ENCODE results near the gene TCEA3.

TCEA3 gene

GRCh38 chr1:23421343-23421742, 3.2 kb downstream of the TCEA3 start:
- no peak for DNase-seq

- DNase-seq = no peak
Observed at GRCh38 chr1:23420778-23421177, 3.8 kb downstream of the TCEA3 start.

DNA sequence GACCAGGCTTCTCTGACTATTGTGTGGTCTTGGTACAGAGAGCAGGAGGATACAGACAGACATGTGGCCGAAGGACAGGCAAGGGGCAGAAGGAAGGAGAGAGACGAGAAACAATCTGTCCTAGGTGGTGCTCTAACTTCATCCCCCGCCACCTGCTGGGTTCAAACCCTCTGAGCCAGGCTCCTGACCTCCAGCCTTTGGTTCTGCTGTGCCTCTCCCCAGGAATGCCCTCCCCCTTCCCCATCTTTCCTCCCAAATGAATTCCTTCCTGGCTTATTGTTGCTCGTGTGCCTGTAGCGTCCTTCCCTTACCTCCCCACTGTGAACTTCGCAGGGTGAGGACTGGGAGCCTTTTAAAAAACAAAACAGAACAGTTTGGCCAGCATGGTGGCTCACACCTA, 5.4 kb downstream of the TCEA3 start:
- no peak for DNase-seq

DNA sequence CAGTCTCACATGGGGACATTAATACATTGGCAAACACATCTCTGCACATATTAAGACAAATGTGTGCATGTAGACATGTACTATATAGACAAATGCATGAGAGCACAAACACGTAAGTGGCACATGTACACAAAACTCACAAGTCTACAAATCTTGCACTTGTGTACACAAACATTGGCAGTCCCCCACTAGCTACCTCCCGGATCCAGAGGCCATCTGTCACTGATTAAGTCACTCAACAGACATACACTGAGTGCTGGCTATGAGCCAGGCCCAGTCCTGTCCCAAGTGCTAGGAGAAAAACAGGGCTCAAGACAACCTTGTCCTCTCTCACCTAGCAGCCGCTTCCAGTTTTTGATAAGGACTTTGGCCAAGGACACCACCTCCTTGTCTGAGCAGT, 7.0 kb downstream of the TCEA3 start:
- peak; percentile 53 for DNase-seq

GRCh38 chr1:23416964-23417363, 7.6 kb downstream of the TCEA3 start:
- no peak for DNase-seq

GRCh38 chr1:23408797-23409290, 15.7 kb downstream of the TCEA3 start:
- no peak for DNase-seq

DNA sequence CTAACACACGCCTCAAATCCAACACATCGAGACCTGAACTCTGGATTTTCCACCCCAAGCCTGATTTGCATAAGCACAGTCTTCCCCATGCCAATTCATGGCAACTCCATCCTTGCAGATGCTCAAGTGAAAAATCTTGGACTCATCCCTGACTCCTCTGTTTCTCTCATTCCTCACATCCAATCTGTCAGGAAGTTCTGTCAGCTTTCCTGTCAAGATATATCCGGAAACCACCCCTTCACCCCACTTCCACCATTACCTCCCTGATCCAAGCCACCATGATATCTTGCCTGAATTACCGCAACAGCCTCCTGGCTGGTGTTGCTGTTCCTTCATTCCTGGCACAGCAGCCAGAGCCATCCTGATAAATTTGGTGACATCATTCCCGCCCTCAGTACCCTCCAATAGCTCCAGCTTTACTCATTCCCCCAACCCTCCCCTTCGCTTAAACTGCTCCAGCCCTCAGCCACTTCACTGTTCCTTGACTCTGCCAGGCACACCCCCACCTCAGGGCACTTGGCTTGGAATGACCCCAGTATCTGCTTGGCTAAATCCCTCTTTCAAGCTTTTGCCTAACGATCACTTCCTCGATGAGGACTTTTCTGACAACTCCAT, 17.4 kb downstream of the TCEA3 start:
- no peak for DNase-seq

- DNase-seq = no peak
Observed at GRCh38 chr1:23405946-23406345, 18.6 kb downstream of the TCEA3 start.

DNA sequence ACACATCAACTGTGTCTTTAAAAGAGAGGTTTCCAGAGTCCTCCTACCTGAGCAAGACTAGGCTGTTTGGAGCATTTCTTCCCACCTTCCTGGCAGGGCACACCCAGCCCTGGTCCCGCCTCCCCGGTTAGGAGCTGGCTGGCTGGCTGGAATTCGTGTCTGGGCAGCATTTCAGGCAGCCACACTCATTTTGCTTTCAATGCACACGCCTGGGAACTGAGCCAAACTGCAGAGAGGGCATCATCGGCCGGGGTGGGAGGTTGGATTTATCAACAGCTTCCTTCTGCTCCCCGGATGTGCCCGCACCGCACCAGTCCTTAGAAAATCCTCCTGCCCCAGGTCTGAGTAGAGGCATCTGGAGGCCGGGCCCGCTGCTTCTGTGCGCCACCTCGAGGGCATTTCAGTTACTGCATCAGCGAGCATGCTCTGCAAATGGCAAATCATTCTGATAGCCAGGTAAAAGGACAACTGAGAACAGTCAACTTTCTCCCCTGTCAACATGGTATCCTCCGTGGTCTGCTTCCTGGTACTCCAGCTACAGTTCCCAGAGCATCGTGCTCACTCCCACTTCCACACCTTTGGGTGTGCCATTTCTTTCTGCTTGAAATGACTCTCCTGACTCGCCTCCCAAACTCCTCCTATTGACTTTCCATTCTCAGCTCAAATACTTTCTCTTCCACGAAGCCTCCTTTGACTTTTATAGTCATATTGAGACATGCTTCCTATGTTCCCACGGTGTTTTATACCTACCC, 20.6 kb downstream of the TCEA3 start:
- DNase-seq = peak; percentile 94

DNA sequence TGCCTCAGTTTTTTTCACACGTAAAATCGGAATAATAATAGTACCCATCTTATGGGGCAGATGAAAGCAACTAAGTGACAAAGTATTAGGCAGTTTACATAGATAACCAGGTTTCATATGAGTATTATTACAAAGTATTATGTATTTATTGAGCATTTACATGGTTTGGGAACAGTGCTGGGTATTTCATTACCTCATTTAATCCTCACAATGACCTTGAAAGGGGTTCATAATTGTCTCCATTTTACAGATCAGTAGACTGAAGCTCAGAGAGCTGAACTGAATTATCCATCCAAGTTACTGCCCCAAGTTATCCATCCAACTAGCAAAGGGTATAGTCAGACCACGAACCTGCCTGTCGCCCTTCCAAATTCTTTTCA, 21.2 kb downstream of the TCEA3 start:
- no peak for DNase-seq

DNA sequence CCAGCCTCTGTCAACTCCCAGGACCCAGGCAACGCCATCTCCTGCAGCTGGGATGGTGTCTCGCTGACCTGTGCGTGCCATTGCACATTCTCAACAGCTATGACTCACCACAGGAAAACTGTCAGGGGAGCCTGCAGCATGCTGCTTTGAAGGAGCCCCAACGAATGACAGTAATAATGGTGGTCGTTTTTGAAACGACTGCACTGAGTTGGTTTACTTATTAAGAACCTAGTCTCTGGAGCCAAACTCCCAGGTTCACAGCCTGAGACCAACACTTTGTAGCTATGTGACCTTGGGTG, 21.6 kb downstream of the TCEA3 start:
- DNase-seq = peak; percentile 66

GRCh38 chr1:23402286-23403037, 22.1 kb downstream of the TCEA3 start:
- peak; percentile 40 for DNase-seq

DNA sequence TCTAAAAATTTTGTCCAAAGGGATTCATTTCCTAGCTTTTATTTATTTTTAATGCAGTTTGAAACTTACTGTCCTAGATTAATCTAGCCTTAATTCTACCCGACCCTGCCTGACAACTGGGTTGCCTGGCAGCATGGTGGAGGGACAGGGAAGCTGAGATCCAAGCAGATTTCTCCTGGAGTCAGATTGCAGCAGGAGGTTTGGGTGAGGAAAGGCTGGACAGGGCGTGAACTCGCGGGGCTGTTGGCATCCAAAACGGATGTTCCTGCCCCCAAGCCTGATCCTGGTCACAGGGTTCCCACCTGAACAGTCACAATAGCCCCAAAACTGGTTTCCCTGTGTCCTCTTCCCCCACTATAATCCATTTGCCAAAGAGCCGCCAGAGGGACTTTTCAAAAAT, 23.2 kb downstream of the TCEA3 start:
- DNase-seq = no peak

- DNase-seq = no peak
Observed at GRCh38 chr1:23400324-23401114, 24.0 kb downstream of the TCEA3 start.

DNA sequence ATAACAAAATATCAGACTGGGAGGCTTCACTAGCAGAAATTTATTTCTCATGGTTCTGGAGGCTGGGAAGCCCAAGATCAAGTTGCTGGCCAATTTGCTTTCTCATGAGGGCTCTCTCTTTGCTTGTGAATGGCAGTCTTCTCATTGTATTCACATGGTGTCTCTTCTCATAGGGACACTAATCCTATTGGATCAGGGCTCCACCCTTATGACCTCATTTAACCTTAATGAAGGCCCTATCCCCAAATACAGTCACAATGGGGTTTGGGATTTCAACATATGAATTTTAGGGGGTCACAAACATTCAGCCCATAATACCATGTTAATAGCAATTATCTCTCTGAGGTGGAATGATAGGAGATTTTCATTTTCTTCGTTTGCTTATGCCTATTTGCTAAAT, 25.3 kb downstream of the TCEA3 start:
- no peak for DNase-seq

DNA sequence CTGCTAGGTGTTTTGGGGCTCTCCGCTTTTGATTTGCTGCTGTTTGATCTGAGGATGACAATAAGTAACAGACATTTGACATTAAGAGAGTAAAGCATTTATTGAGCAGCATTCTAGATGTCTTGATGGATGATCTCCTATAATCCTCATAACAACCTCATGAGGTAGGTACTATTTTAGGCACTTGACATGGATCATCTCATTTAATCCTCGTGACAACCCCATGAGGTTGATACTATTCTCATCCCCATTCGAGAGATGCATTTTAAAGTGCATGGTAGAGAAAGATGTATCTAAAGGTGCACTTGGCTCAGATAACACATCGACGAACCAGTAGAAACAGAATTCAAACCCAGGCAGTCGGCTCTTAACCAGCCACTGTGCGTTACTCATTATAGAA, 26.6 kb downstream of the TCEA3 start:
- DNase-seq = no peak

DNA sequence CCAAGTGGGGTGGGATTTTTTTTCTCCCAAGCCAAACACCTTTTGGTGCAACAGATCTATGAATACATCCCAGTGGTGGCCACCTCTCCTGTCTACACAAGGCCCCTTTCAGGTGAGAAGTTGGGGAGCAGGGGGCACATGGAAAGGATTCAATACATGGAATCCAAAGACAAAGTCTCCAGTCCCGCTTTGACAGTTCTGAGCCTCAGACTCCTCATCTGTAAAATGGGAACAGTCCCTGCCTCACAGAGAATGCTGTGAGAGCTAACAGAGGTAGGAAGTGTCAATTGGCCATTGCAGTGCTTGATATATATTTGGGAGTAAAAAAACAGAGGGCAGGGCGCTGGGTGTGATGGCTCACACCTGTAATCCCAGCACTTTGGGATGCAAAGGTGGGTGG, 28.2 kb downstream of the TCEA3 start:
- no peak for DNase-seq

- no peak for DNase-seq
Observed at GRCh38 chr1:23395849-23396248, 28.7 kb downstream of the TCEA3 start.

DNA sequence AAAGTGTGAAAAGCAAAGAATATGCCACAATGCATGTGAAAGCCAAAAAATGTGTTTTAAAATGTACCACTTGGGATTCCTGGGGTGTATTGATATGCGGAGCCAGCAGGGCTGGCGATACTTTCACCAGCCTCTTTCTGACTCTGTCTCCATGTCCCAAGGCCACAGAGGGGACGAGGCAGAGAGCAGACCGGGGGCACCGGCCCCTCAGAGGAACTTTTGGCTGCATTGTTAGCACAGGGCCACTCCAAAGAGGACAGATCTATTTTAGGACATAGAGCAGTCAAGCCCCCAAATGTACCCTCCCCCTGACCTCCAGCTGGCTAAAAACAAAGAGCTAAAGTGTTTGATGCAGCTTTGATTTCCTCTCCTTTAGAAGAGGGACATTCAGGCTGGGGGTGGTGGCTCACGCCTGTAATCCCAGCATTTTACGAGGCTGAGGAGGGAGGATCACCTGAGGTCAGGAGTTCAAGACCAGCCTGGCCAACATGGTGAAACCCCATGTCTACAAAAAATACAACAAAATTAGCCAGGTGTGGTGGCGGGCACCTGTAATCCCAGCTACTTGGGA, 29.3 kb downstream of the TCEA3 start:
- DNase-seq = no peak

GRCh38 chr1:23394684-23395083, 29.9 kb downstream of the TCEA3 start:
- peak; percentile 86 for DNase-seq

DNA sequence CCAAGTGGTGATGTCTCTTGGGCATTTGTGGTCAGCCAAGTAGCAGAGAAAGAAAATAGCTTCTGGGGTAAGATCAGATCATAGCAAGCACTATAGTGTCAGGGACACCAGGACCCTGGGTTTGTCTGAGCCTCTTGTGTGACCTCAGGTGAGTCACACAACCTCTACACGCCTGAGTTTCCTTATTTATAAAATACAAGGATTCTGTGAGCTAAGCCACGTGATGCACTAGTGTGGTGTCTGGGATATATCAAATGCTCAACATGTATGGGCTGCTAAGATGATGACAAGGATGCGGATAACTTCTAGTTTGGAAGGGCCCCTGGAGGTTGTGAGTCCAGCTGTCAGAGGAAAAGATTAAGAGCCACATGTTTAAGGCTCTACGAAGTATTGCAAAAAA, 30.4 kb downstream of the TCEA3 start:
- DNase-seq = peak; percentile 74

DNA sequence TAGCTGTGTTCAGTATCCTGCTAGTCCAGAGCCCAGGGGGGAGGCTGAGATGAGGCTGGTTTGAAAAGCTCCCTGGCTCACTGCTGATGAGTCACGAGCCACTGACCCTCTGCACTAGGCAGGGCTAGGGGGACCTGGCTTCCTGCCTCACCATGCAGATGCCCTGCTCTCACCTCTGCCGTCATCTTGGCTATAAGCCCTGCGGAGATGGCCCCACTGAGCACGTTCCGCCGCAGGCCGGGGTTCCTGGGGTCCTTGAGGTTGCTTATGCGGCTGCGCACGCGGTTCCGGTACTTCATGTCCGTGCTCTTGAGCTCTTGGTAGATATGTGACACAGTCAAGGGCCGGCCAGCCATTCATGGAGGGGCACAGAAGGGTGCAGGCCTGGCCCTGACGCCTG, 30.8 kb downstream of the TCEA3 start:
- peak; percentile 51 for DNase-seq

Data from fibroblast of skin of scalp (primary cell).